ENCODE data around the gene LPCAT4. TPM values are rescaled to one million over a fixed set of nuclear protein-coding genes. Genes with fewer than 3 reads are reported as not detected.

The LPCAT4 gene
- total RNA-seq, 4 donors from 2014 or later: 52.8 to 268 (median 108) TPM

DNA sequence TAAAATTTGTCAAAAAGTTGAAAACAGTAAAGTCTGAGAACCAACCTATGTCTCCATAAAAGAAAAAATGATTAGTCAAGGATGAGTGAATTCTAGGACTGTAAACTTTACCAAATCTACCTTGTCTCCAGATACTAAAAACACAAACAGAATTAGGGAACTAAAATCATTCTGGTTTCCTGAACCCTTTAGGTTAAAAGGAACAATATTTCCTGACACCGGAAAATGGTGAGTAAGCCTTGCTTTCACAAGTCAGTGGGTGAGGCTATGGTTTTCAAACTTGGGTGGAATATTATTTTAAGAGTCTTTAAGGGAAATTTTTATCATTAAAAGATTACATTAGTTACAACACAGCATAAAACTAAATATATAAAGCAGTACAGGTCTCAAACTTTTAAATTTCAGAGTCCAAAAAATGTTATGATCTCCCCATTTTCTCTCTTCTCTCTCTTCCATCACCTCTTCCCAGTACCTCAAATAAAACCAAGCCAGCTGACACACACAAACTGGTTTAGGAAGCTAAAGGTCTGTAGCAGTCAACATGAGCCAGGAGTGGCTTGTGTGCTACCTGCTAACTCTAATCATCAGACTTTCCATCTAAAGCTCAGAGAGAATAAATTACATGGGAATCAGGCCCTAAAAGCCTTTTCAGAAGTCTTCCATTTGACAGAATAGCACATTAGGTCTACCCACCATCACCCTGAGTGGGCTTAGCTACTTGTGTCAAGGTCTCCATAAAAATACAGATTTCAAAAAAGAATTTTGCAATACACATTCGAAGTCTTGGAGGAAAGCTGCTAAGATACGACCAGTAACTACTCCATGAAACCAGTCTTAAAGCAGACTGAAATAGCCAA, 31.6 kb downstream of the LPCAT4 start:
- Histone ChIP-seq H3K4me1 (peaks cover 0 to 11% (median 0%) of the 10 kb centered on the region in 4 donors), H3K9me3 (no peaks in the 10 kb centered on the region), H3K36me3 (peaks cover 0 to 5% (median 0%) of the 10 kb centered on the region in 3 donors), H3K4me3 (peak overlapping the region; percentile 2 to 78 (median 14)), H3K27ac (peak overlapping the region; percentile 88 to 98 (median 92)), H3K27me3 (no peaks in the 10 kb centered on the region)
- TF ChIP-seq, protein P1, sequence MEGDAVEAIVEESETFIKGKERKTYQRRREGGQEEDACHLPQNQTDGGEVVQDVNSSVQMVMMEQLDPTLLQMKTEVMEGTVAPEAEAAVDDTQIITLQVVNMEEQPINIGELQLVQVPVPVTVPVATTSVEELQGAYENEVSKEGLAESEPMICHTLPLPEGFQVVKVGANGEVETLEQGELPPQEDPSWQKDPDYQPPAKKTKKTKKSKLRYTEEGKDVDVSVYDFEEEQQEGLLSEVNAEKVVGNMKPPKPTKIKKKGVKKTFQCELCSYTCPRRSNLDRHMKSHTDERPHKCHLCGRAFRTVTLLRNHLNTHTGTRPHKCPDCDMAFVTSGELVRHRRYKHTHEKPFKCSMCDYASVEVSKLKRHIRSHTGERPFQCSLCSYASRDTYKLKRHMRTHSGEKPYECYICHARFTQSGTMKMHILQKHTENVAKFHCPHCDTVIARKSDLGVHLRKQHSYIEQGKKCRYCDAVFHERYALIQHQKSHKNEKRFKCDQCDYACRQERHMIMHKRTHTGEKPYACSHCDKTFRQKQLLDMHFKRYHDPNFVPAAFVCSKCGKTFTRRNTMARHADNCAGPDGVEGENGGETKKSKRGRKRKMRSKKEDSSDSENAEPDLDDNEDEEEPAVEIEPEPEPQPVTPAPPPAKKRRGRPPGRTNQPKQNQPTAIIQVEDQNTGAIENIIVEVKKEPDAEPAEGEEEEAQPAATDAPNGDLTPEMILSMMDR (IDR thresholded peaks at IDR 0.05): no peak
- no peak for TF ChIP-seq POLR2A (IDR thresholded peaks at IDR 0.05)
- DNase-seq: no peak

DNA sequence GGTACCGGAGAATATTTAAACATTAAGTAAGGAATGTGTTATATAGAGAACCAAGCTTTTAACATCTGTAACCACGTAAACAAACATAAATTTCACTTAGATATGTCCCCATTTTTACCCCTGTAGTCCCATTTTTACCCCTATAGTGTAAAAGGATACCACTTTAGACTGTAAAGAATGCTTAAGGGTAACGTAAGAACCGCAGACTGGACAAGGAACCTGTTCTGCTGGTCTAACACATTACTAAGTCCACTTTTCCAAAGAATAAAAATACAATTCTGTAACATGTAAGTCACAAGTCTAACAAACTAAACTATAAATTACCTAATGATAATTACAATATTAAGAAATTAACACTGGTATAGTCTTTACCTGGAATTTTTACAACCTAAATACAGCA, 32.3 kb downstream of the LPCAT4 start:
- Histone ChIP-seq H3K4me1 (peaks cover 0 to 11% (median 2%) of the 10 kb centered on the region in 4 donors), H3K27ac (peak overlapping the region; percentile 19 to 98 (median 64)), H3K4me3 (peak overlapping the region in 3 of 4 donors; percentile 3 to 21 (median 7)), H3K9me3 (no peaks in the 10 kb centered on the region), H3K27me3 (no peaks in the 10 kb centered on the region), H3K36me3 (no peaks in the 10 kb centered on the region)
- TF ChIP-seq, protein P1 (IDR thresholded peaks at IDR 0.05): no peak
- no peak for TF ChIP-seq POLR2A (IDR thresholded peaks at IDR 0.05)
- DNase-seq: no peak

- no peak for TF ChIP-seq POLR2A (IDR thresholded peaks at IDR 0.05)
- TF ChIP-seq, protein P1 (IDR thresholded peaks at IDR 0.05): no peak
- Histone ChIP-seq H3K27ac (peak overlapping the region in 1 of 4 donors; percentile 98), H3K9me3 (no peaks in the 10 kb centered on the region), H3K4me1 (peaks cover 0 to 7% (median 2%) of the 10 kb centered on the region in 4 donors), H3K27me3 (no peaks in the 10 kb centered on the region), H3K4me3 (no peak overlapping the region), H3K36me3 (no peaks in the 10 kb centered on the region)
- no peak for DNase-seq
Measured at GRCh38 chr15:34332553-34333120, 34.4 kb downstream of the LPCAT4 start.

GRCh38 chr15:34331809-34332208, 35.2 kb downstream of the LPCAT4 start:
- H3K27ac ChIP-seq: no peak overlapping the region
- no peak for DNase-seq
- H3K4me1 ChIP-seq: peaks cover 0 to 7% (median 2%) of the 10 kb centered on the region in 4 donors
- H3K27me3 ChIP-seq: no peaks in the 10 kb centered on the region
- no peaks in the 10 kb centered on the region for H3K36me3 ChIP-seq
- no peak overlapping the region for H3K4me3 ChIP-seq
- H3K9me3 ChIP-seq: no peaks in the 10 kb centered on the region
- TF ChIP-seq POLR2A (IDR thresholded peaks at IDR 0.05): no peak
- TF ChIP-seq, protein P1 (IDR thresholded peaks at IDR 0.05): no peak

GRCh38 chr15:34330279-34330678, 36.7 kb downstream of the LPCAT4 start:
- no peak for DNase-seq
- Histone ChIP-seq H3K36me3 (no peaks in the 10 kb centered on the region), H3K4me3 (no peak overlapping the region), H3K27ac (no peak overlapping the region), H3K9me3 (no peaks in the 10 kb centered on the region), H3K27me3 (no peaks in the 10 kb centered on the region), H3K4me1 (peaks cover 0 to 4% (median 0%) of the 10 kb centered on the region in 4 donors)
- no peak for TF ChIP-seq POLR2A (IDR thresholded peaks at IDR 0.05)
- TF ChIP-seq, protein P1 (IDR thresholded peaks at IDR 0.05): no peak

Measured in Peyer's patch (tissue), 4 donors.